Right cardiac atrium (tissue), 5 donors: ENCODE measurements around the gene ENDOD1. TPM values are rescaled to one million over a fixed set of nuclear protein-coding genes. Genes with fewer than 3 reads are reported as not detected.

ENCODE experiments used
- ATAC-seq, 2 donors: fragments of 200-7000 bp; cut with Tn5 transposase; one replicate each; pipeline versions ENCODE4 v1.8.0 to v1.9.1; 2020; ENCODE audit warnings: moderate library complexity in 2 of 2, mild to moderate bottlenecking in 1 of 2
- DNase-seq, 3 donors: peaks; one replicate each; pipeline ENCODE4 v3.0.0-alpha.2; 2020
- H3K27ac ChIP-seq: one replicate; pipeline ENCODE4 v1.5.1; 2013; ENCODE audit warnings: mild to moderate bottlenecking, low read length, control low read depth, moderate library complexity
- H3K27me3 ChIP-seq: one replicate; pipeline ENCODE4 v1.6.1; 2013; ENCODE audit not compliant: control insufficient read depth, insufficient read depth
- H3K4me1 ChIP-seq: one replicate; pipeline ENCODE4 v1.6.1; 2013; ENCODE audit warnings: low read length; ENCODE audit not compliant: control insufficient read depth, insufficient read depth
- H3K4me3 ChIP-seq: one replicate; pipeline ENCODE4 v1.5.1; 2013; ENCODE audit warnings: low read length, control low read depth
- H3K9me3 ChIP-seq: one replicate; pipeline ENCODE4 v1.6.1; 2013; ENCODE audit warnings: low read length; ENCODE audit not compliant: control insufficient read depth
- WGBS: extraction: QIAGEN DNeasy Blood & Tissue Kit; methylation state at CpG from one replicate; pipeline ENCODE4 v1.1.7; 2013; 5-methylcytosine and 5-hydroxymethylcytosine counted together
- intact Hi-C, 4 donors: fragments of 100-400 bp; cut with DNase I; formaldehyde crosslinking; loops; one replicate each; pipeline versions ENCODE4 v1.11.0 to v1.14.0; 2022 to 2023
- polyA plus RNA-seq: library from polyadenylated mRNA; stranded (reverse); fragments of 200-250 nt; gene quantifications from one replicate; pipeline ENCODE4 v1.2.3, GENCODE V29; 2013
- total RNA-seq, 4 donors: library from RNA; stranded (reverse); fragmentation: NEBNext Ultra II Directional; extraction: Animal tissue kit (Norgen Biotek cat#: 25700); gene quantifications; one replicate each; pipeline ENCODE4 v1.2.1, GENCODE V29; 2021
- donor health status: healthy with polysubstance abuse.
- donor health status: DM: no; HTN: yes; CAD: no.
- donor health status: DM: no; HTN: no; CAD: no.
- donor health status: DM: no; HTN: yes; CAD: no; lungs with severe emphysema.
- donor health status: DM: yes; HTN: yes; CAD: no.

The ENDOD1 gene
- total and polyA plus RNA-seq, 5 donors = 8.8 to 19.5 (median 14.5) TPM

GRCh38 chr11:95143106-95143681, 53.5 kb downstream of the ENDOD1 start:
- Histone ChIP-seq H3K27ac (no peak overlapping the region), H3K4me3 (no peak overlapping the region), H3K4me1 (peaks cover 2% of the 10 kb centered on the region), H3K9me3 (no peaks in the 10 kb centered on the region), H3K27me3 (no peaks in the 10 kb centered on the region)
- intact Hi-C loops = loop anchor here in 1 of 4 donors (10.0 kb wide), 1 partner anchor 48 kb away; no protein-coding TSS in a partner anchor
- WGBS = 85% methylated on average over 6 of the region's 6 CpGs
- ATAC-seq = no peak
- DNase-seq = no peak

DNA sequence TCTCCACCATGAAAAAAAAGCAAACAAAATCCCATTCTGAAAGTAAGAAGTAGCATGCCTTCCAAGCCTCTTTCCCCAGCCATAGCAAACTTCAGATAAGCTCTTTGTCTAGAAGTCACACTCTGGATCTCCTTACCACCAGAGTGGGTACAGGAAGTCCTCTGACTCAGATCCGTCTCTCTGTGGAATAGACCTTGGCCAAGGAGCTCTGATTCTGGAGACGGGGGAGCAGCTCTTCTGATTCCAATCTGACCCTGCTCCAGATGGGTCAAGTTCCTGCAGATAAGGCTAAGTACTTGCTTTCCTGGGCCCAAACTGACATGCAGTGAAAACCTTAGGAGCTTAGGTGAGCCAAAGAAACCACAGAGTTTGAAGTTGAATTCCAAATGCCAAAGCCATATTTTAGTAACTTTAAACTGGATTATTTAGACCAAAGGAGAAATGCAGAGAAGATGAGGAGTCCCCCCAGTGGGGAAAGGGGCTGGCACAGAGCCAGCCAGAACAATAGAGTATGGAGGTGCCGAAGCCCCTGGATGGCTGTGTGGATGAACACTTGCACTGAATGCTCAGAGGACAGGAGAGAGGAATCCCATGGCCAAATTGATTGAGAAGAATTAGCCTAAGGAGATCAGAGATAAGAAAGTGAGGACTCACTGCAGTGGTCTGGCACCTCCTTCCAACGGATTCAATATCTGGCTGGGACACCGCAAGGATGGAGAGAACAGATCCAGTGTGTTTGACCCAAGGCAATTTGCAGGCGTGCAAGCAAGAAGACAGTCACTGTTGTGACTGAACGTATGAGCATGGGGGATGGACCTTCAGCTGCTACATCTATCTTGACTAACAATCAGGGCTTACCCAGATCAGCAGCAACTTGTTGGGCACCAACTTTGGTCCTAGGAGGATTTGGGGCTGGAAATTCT, 54.9 kb downstream of the ENDOD1 start:
- WGBS = 71% methylated on average over 7 of the region's 7 CpGs
- intact Hi-C loops = loop anchor here in 1 of 4 donors (5.0 to 10.0 kb wide), 2 partner anchors 50 to 77 kb away; partner anchors contain the start of gene SRSF8

GRCh38 chr11:95145430-95146060, 55.9 kb downstream of the ENDOD1 start:
- Histone ChIP-seq H3K27me3 (no peaks in the 10 kb centered on the region), H3K4me1 (peaks cover 2% of the 10 kb centered on the region), H3K4me3 (no peak overlapping the region), H3K9me3 (no peaks in the 10 kb centered on the region), H3K27ac (no peak overlapping the region)
- 71% methylated on average over 4 of the region's 4 CpGs for WGBS
- intact Hi-C loops = loop anchor here in 1 of 4 donors (5.0 to 10.0 kb wide), 2 partner anchors 51 to 78 kb away; partner anchors contain the start of gene SRSF8
- DNase-seq (no peak), ATAC-seq (no peak)

More for the DNA sequence above, 54.9 kb downstream of the ENDOD1 start:
- Histone ChIP-seq H3K4me1 (peaks cover 2% of the 10 kb centered on the region), H3K9me3 (no peaks in the 10 kb centered on the region), H3K27me3 (no peaks in the 10 kb centered on the region), H3K27ac (no peak overlapping the region), H3K4me3 (no peak overlapping the region)
- DNase-seq = no peak
- ATAC-seq = no peak

GRCh38 chr11:95147364-95147905, 57.8 kb downstream of the ENDOD1 start:
- no peaks in the 10 kb centered on the region for H3K9me3 ChIP-seq
- ATAC-seq (no peak), DNase-seq (no peak)
- H3K27me3 ChIP-seq = no peaks in the 10 kb centered on the region
- H3K4me1 ChIP-seq = peaks cover 4% of the 10 kb centered on the region
- intact Hi-C loops = loop anchor here in 1 of 4 donors (5.0 to 10.0 kb wide), 2 partner anchors 53 to 80 kb away; partner anchors contain the start of gene SRSF8
- 22% methylated on average over 4 of the region's 4 CpGs for WGBS
- no peak overlapping the region for H3K4me3 ChIP-seq
- H3K27ac ChIP-seq = no peak overlapping the region

GRCh38 chr11:95148406-95148805, 58.8 kb downstream of the ENDOD1 start:
- Histone ChIP-seq H3K9me3 (no peaks in the 10 kb centered on the region), H3K4me3 (no peak overlapping the region), H3K4me1 (peaks cover 4% of the 10 kb centered on the region), H3K27me3 (no peaks in the 10 kb centered on the region), H3K27ac (no peak overlapping the region)
- no peak for ATAC-seq
- DNase-seq = no peak
- intact Hi-C loops = loop anchor here in 1 of 4 donors (5.0 to 10.0 kb wide), 2 partner anchors 54 to 81 kb away; partner anchors contain the start of gene SRSF8

- intact Hi-C loops = loop anchor here in 1 of 4 donors (5.0 to 10.0 kb wide), 2 partner anchors 54 to 82 kb away; partner anchors contain the start of gene SRSF8
- no peaks in the 10 kb centered on the region for H3K27me3 ChIP-seq
- H3K9me3 ChIP-seq = no peaks in the 10 kb centered on the region
- DNase-seq (no peak), ATAC-seq (no peak)
- no peak overlapping the region for H3K27ac ChIP-seq
- peaks cover 4% of the 10 kb centered on the region for H3K4me1 ChIP-seq
- 70% methylated on average over 2 of the region's 2 CpGs for WGBS
- H3K4me3 ChIP-seq = no peak overlapping the region
Observed at GRCh38 chr11:95148938-95149337, 59.3 kb downstream of the ENDOD1 start.

GRCh38 chr11:95149651-95150364, 60.2 kb downstream of the ENDOD1 start:
- peak; percentile 47 to 72 for ATAC-seq
- Histone ChIP-seq H3K9me3 (no peaks in the 10 kb centered on the region), H3K4me3 (peak overlapping the region; percentile 66), H3K27ac (peak overlapping the region; percentile 85), H3K4me1 (peaks cover 4% of the 10 kb centered on the region), H3K27me3 (no peaks in the 10 kb centered on the region)
- 34% methylated on average over 23 of the region's 23 CpGs for WGBS
- peak; percentile 75 to 83 (median 83) for DNase-seq
- intact Hi-C loops = loop anchor here (2.0 to 10.0 kb wide), 8 partner anchors 55 to 617 kb away; partner anchors contain the start of gene SRSF8 (in 1 of the 4)

- DNase-seq = peak; percentile 90 to 96 (median 95)
- H3K27me3 ChIP-seq = no peaks in the 10 kb centered on the region
- under 1% methylated on average over 55 of the region's 55 CpGs for WGBS
- intact Hi-C loops = loop anchor here (1.0 to 5.0 kb wide), 7 partner anchors 82 to 616 kb away; no protein-coding TSS in a partner anchor
- peak; percentile 85 to 93 for ATAC-seq
- peaks cover 4% of the 10 kb centered on the region for H3K4me1 ChIP-seq
- no peaks in the 10 kb centered on the region for H3K9me3 ChIP-seq
- H3K27ac ChIP-seq = peak overlapping the region; percentile 85
- H3K4me3 ChIP-seq = peak overlapping the region; percentile 66
Observed at GRCh38 chr11:95150956-95151684, 61.5 kb downstream of the ENDOD1 start.

DNA sequence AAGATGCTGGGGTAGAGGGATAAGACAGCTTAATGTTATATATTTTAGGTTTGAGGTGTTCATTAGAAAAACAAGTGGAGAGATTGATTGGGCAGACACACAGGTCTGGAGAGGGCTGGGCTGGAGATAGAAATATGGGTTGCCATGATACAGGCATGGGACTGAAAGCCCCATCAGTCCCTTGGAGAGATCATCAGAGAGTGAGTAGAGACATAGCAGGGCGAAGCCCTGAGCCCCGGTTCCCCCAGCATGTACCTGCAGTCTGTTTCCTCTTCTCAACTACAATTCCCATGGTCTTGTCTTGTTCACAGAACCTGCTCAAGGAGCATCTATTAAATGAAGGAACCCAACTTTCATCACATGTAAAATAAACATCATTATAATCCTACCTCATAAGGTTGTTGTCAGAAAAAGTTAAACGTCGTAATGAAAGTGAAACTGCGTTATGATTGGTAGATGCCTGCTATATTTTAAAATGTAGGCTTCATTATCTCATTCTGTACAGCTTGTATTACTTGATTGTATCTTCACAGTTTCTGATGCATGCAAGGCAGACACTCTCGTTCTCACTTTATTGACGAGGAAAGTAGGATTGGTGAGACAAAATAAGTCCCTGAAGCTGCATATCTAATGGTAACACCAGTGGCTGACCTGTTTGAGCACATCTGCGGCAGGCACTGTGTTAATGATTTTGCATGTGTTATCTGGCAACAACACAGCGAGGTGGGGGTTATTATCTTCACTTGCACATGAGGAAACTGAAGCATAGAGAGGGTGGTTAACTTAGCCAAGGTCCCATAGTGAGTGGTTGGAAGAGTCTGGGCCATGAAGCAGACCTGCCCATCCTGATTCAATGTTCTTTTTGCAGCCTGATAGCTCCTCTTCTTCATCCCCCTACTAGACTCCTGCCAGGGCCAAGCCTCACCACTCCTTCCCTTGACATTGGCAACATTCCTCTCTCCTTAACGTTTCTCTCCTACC, 63.5 kb downstream of the ENDOD1 start:
- no peaks in the 10 kb centered on the region for H3K9me3 ChIP-seq
- intact Hi-C loops = loop anchor here (5.0 kb wide), 4 partner anchors 531 to 614 kb away; no protein-coding TSS in a partner anchor
- no peak for DNase-seq
- H3K4me3 ChIP-seq = peak overlapping the region; percentile 29
- no peak for ATAC-seq
- WGBS = 48% methylated on average over 10 of the region's 10 CpGs
- peaks cover 2% of the 10 kb centered on the region for H3K4me1 ChIP-seq
- H3K27me3 ChIP-seq = no peaks in the 10 kb centered on the region
- H3K27ac ChIP-seq = no peak overlapping the region
